Subcutaneous abdominal adipose tissue (tissue), 5 donors: ENCODE results near the gene TBRG4.
"Not testable (repeated sequence)": the region's sequence is repeated elsewhere in the genome, so short reads cannot be mapped to it uniquely, and the experiment has no call there.

ENCODE experiments used
- H3K27ac ChIP-seq: one replicate; pipeline ENCODE4 v1.7.0; 2013; ENCODE audit warnings: low read depth, mild to moderate bottlenecking, inconsistent platforms, low read length, moderate library complexity
- H3K27me3 ChIP-seq, 5 donors: one replicate each; pipeline ENCODE4 v1.7.0; 2013; ENCODE audit warnings: low read length in 5 of 5, inconsistent platforms in 1 of 5; ENCODE audit not compliant: control insufficient read depth in 5 of 5, insufficient read depth in 4 of 5
- H3K36me3 ChIP-seq, 5 donors: one replicate each; pipeline ENCODE4 v1.7.0; 2013; ENCODE audit warnings: low read length in 5 of 5; ENCODE audit not compliant: control insufficient read depth in 5 of 5, insufficient read depth in 5 of 5
- H3K4me1 ChIP-seq, 5 donors: one replicate each; pipeline ENCODE4 v1.7.0; 2013; ENCODE audit warnings: low read length in 5 of 5, mild to moderate bottlenecking in 3 of 5, moderate library complexity in 1 of 5; ENCODE audit not compliant: control insufficient read depth in 5 of 5, insufficient read depth in 5 of 5
- H3K4me3 ChIP-seq, 5 donors: one replicate each; pipeline ENCODE4 v1.7.0; 2013; ENCODE audit warnings: low read length in 5 of 5, low read depth in 1 of 5
- H3K9ac ChIP-seq, 5 donors: one replicate each; pipeline ENCODE4 v1.7.0; 2013; ENCODE audit warnings: low read length in 5 of 5, mild to moderate bottlenecking in 4 of 5, moderate library complexity in 3 of 5
- H3K9me3 ChIP-seq, 5 donors: one replicate each; pipeline ENCODE4 v1.7.0; 2013; ENCODE audit warnings: low read length in 5 of 5; ENCODE audit not compliant: control insufficient read depth in 5 of 5
- donor health status: healthy.
- donor health status: healthy.
- donor health status: healthy.
- donor health status: healthy.
- donor health status: healthy.

The TBRG4 gene

DNA sequence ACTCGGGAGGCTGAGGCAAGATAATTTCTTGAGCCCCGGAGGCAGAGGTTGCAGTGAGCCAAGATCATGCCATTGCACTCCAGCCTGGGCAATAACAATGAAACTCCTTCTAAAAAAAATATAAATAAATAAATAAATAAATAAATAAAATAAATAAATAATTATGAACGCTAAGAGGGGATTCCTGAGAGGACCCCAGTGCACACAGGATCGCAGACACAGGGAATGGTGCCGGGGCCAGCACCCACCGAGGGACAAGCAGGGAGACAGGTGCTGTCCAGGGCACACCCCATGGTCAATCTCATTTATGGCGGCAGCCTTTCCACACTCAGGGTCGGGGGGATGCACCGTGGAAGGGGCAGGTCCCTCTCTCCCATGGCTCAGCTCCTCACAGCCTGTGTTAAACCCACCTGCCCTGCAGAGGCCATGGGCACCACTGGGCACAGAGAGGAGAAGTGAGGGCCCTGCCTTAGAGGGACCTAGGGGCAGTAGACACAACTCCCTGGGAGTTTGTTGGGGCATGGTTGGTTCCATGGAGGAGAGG, 43.9 kb upstream of the TBRG4 start:
- no peaks in the 10 kb centered on the region for H3K36me3 ChIP-seq
- H3K4me3 ChIP-seq = no peak overlapping the region
- H3K9ac ChIP-seq = no peak overlapping the region
- H3K27me3 ChIP-seq = peaks cover 6 to 27% (median 6%) of the 10 kb centered on the region in 5 donors
- H3K4me1 ChIP-seq = peaks cover 0 to 25% (median 4%) of the 10 kb centered on the region in 5 donors
- no peak overlapping the region for H3K27ac ChIP-seq
- no peaks in the 10 kb centered on the region for H3K9me3 ChIP-seq

GRCh38 chr7:45153861-45154260, 42.4 kb upstream of the TBRG4 start:
- Histone ChIP-seq H3K27me3 (peaks cover 6 to 28% (median 6%) of the 10 kb centered on the region in 5 donors), H3K4me1 (peaks cover 0 to 16% (median 4%) of the 10 kb centered on the region in 5 donors)
- H3K27ac ChIP-seq, H3K9ac ChIP-seq, H3K9me3 ChIP-seq, H3K36me3 ChIP-seq, H3K4me3 ChIP-seq: not testable (repeated sequence)

GRCh38 chr7:45153233-45153632, 41.7 kb upstream of the TBRG4 start:
- Histone ChIP-seq H3K9ac (no peak overlapping the region), H3K27ac (no peak overlapping the region), H3K27me3 (peaks cover 6 to 33% (median 10%) of the 10 kb centered on the region in 5 donors), H3K36me3 (no peaks in the 10 kb centered on the region), H3K9me3 (no peaks in the 10 kb centered on the region), H3K4me3 (no peak overlapping the region), H3K4me1 (peaks cover 0 to 14% (median 6%) of the 10 kb centered on the region in 5 donors)

- Histone ChIP-seq H3K9me3 (no peaks in the 10 kb centered on the region), H3K9ac (no peak overlapping the region), H3K27me3 (peaks cover 3 to 24% (median 10%) of the 10 kb centered on the region in 5 donors), H3K27ac (no peak overlapping the region), H3K4me1 (peaks cover 0 to 10% (median 6%) of the 10 kb centered on the region in 5 donors), H3K36me3 (no peaks in the 10 kb centered on the region), H3K4me3 (no peak overlapping the region)
These were observed 40.5 kb upstream of the TBRG4 start for GRCh38 chr7:45151967-45152366.

DNA sequence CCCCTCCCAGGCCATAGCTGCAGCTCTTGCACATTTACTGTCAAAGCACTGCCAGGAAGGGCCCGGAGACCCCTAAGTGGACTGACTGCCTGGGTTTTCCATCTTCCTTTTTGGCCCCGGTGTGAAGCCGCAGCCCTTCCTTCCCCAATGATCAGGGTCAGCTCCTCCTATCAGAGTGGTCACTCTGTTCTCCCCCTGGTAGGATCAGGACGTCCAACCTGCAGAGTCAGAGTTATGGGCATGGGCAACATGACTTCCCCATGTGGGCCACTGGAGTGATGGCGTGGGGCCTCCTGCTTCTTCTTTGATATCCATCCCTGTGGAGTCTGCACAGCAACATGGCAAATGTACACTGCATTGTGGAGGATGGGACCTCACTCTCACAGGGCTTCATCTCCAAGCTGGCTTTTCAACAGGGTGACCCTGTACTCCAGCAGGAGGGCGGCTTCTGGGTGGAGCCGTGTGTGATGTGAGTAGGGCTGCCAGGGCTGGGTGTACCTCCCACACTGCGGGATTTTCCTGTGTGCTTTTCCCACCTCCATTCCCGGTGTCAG, 39.7 kb upstream of the TBRG4 start:
- H3K36me3 ChIP-seq = no peaks in the 10 kb centered on the region
- peaks cover 0 to 17% (median 6%) of the 10 kb centered on the region in 5 donors for H3K27me3 ChIP-seq
- H3K4me1 ChIP-seq = peaks cover 0 to 7% (median 5%) of the 10 kb centered on the region in 5 donors
- H3K27ac ChIP-seq = no peak overlapping the region
- no peak overlapping the region for H3K4me3 ChIP-seq
- no peak overlapping the region for H3K9ac ChIP-seq
- H3K9me3 ChIP-seq = no peaks in the 10 kb centered on the region

GRCh38 chr7:45150199-45150598, 38.7 kb upstream of the TBRG4 start:
- no peak overlapping the region for H3K27ac ChIP-seq
- no peak overlapping the region for H3K9ac ChIP-seq
- H3K36me3 ChIP-seq = no peaks in the 10 kb centered on the region
- H3K27me3 ChIP-seq = peaks cover 0 to 17% (median 2%) of the 10 kb centered on the region in 5 donors
- H3K4me3 ChIP-seq = no peak overlapping the region
- peaks cover 0 to 7% (median 5%) of the 10 kb centered on the region in 5 donors for H3K4me1 ChIP-seq
- no peaks in the 10 kb centered on the region for H3K9me3 ChIP-seq

DNA sequence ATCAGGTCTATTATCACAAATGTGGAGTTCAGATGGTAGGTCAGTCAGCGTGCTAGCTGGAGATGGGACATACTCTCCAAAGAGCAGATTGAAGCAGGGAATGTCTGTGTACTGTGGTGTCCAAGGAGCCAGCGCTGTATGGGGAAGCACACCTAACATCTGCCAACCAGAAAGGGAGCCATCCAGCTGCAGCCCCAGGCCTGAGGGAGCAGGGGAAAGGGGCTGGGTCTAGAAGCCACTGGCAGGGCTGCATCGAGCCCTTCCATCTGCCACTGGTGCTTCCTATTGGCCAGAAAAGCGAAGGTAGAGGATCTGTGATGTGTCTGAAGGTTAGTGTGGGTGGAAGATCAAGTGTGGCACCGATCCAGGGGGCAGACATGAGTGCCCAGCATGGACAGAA, 38.1 kb upstream of the TBRG4 start:
- Histone ChIP-seq H3K9ac (no peak overlapping the region), H3K27ac (no peak overlapping the region), H3K36me3 (no peaks in the 10 kb centered on the region), H3K4me3 (no peak overlapping the region), H3K9me3 (no peaks in the 10 kb centered on the region), H3K4me1 (peaks cover 0 to 7% (median 2%) of the 10 kb centered on the region in 5 donors), H3K27me3 (peaks cover 0 to 20% (median 7%) of the 10 kb centered on the region in 5 donors)

- Histone ChIP-seq H3K9me3 (no peaks in the 10 kb centered on the region), H3K4me1 (peaks cover 0 to 7% (median 0%) of the 10 kb centered on the region in 5 donors), H3K4me3 (no peak overlapping the region), H3K27me3 (peaks cover 0 to 20% (median 12%) of the 10 kb centered on the region in 5 donors), H3K36me3 (no peaks in the 10 kb centered on the region), H3K27ac (no peak overlapping the region), H3K9ac (no peak overlapping the region)
These were observed 37.1 kb upstream of the TBRG4 start for GRCh38 chr7:45148653-45148973.

- Histone ChIP-seq H3K4me1 (peaks cover 0 to 7% (median 0%) of the 10 kb centered on the region in 5 donors), H3K27me3 (peaks cover 0 to 20% (median 12%) of the 10 kb centered on the region in 5 donors), H3K4me3 (no peak overlapping the region), H3K27ac (no peak overlapping the region), H3K36me3 (no peaks in the 10 kb centered on the region), H3K9ac (no peak overlapping the region), H3K9me3 (no peaks in the 10 kb centered on the region)
These were observed 36.6 kb upstream of the TBRG4 start for GRCh38 chr7:45147858-45148652.
